Omental fat pad (tissue), 4 donors: Measurements from ENCODE around the gene FUBP3. TPM values are rescaled to one million over a fixed set of nuclear protein-coding genes. Genes with fewer than 3 reads are reported as not detected.

Experiments used
- ATAC-seq: fragments of 150-250 bp; one replicate; pipeline ENCODE4 v1.9.1; 2016; ENCODE audit warnings: mild to moderate bottlenecking, moderate library complexity; ENCODE audit not compliant: low FRiP score
- DNase-seq: peaks from one replicate; pipeline ENCODE4 v3.0.0-alpha.2; 2019; ENCODE audit warnings: low spot score
- CTCF ChIP-seq, 3 donors: fragments of 450-650 bp; IDR thresholded peaks; one replicate each; pipeline ENCODE4 v1.5.1; 2016 to 2017; ENCODE audit warnings: antibody characterized with exemption in 3 of 3, mild to moderate bottlenecking in 3 of 3, moderate library complexity in 2 of 3
- total RNA-seq, 4 donors: library from RNA; depleted of rRNA; stranded (reverse); fragments of >200 nt; gene quantifications; one replicate each; pipeline ENCODE4 v1.1.0, GENCODE V29; 2016

The FUBP3 gene
- total RNA-seq, 4 donors from 2014 or later: 29.7 to 46.3 (median 37.9) TPM

GRCh38 chr9:130537346-130538050, 41.9 kb upstream of the FUBP3 start:
- ATAC-seq: peak; percentile 8
- TF ChIP-seq CTCF (IDR thresholded peaks at IDR 0.05): no peak
- no peak for DNase-seq

DNA sequence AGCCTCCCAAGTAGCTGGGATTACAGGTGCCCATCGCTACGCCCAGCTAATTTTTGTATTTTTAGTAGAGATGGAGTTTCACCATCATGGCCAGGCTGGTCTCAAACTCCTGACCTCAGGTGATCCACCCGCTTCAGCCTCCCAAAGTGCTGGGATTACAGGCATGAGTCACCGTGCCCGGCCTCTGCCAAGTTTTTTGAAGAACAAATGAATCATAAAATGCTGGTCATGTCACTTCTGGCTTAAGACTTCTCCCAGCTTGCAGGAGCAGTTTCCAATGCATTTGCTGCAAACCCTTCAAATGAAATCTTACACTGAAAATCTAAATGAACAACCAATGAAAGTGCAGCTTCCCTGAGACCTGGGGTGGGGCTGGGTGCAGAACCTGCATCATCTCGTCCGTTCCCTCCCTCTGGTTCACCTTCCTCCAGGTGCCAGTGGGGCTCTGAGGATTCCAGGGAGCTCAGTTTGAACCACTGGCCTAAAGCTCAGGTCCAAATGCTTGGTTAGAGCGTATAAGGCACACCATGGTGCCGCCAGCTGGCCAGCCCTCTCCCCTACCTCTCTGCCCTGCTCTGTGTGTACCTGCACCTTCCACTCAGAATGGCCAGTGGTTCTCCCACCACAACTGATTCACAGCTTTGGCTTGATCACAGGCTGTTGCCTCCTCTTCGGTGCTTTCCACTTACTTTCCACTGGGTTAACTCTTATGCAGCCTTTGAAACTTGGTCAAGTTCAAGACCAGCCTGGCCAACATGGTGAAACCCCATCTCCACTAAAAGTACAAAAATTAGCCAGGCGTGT, 39.8 kb upstream of the FUBP3 start:
- ATAC-seq: no peak
- TF ChIP-seq CTCF (IDR thresholded peaks at IDR 0.05): no peak
- no peak for DNase-seq

- TF ChIP-seq CTCF (IDR thresholded peaks at IDR 0.05): no peak
- ATAC-seq: no peak
Measured at GRCh38 chr9:130541533-130541932, 37.8 kb upstream of the FUBP3 start.

GRCh38 chr9:130542038-130542437, 37.3 kb upstream of the FUBP3 start:
- ATAC-seq (no peak), DNase-seq (no peak)
- TF ChIP-seq CTCF (IDR thresholded peaks at IDR 0.05): no peak

More at GRCh38 chr9:130541533-130541932, 37.8 kb upstream of the FUBP3 start:
- no peak for DNase-seq

DNA sequence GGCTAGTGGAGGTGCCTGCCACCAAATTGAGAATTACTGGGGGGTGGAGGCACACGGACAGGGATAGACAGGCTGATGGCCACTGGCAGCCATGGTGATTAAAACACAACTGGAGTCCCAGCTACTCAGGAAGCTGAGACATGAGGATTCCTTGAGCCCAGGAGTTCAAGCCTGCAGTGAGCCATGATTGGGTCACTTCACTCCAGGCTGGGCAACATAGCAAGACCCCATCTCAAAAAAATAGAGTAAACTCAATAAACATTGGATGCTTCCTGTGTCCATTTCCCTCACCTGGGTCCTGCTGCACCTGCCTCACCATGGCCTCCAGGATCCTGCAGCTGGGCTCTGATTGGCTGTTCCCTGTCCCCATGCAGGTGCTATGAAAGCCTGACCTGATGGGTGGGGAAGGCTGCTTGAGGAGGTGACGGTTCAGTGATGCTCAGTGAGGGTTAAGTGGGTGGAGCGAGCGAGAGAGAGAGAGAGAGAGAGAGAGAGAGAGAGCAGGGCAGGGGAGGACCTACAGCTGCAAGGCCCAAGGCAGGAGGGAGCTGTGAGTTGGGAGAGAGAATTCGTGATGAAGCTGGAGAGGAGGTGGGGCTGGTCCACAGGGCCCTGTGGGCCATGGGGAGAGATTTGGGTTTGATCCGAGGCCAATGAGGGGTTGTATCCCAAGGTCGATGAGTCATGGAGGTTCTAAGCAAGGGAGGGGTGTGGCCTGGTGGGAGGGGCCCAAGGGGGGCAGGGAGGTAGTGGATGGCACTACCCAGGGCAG, 36.7 kb upstream of the FUBP3 start:
- peak; percentile 34 for ATAC-seq
- DNase-seq: no peak
- TF ChIP-seq CTCF (IDR thresholded peaks at IDR 0.05): no peak

- ATAC-seq: peak; percentile 9
- DNase-seq: no peak
- TF ChIP-seq CTCF (IDR thresholded peaks at IDR 0.05): no peak
Measured at GRCh38 chr9:130543368-130543767, 36.0 kb upstream of the FUBP3 start.
